Activated CD4-positive, alpha-beta T cell treated with anti-CD3 and anti-CD28 coated beads for 24 hours (primary cell): ENCODE results near the gene SLC25A13.
"Not testable (repeated sequence)": the region's sequence is repeated elsewhere in the genome, so short reads cannot be mapped to it uniquely, and the experiment has no call there.

Experiments used
- DNase-seq, 2 donors: peaks; one replicate each; pipeline ENCODE4 v3.0.0-alpha.2; 2020; ENCODE audit warnings: low read depth in 2 of 2

Gene SLC25A13

GRCh38 chr7:96321658-96322372 lies at the start of gene SLC25A13:
TSS of gene SLC25A13 (minus strand) at chr7:96322098. CDS start at chr7:96321956, 142 bp downstream.
- peak; percentile 43 to 51 for DNase-seq

- DNase-seq, result not testable (repeated sequence)
These were observed 44.0 kb upstream of the SLC25A13 start for GRCh38 chr7:96365916-96366315.

- no peak for DNase-seq
These were observed 39.4 kb upstream of the SLC25A13 start for GRCh38 chr7:96361116-96361857.

GRCh38 chr7:96359876-96360275 lies 38.0 kb upstream of the SLC25A13 start:
- DNase-seq, result no peak

- DNase-seq, result not testable (repeated sequence)
These were observed 36.5 kb upstream of the SLC25A13 start for GRCh38 chr7:96358236-96358971.

- DNase-seq, result no peak
These were observed 34.1 kb upstream of the SLC25A13 start for GRCh38 chr7:96355990-96356506.

- DNase-seq, result no peak
These were observed 33.0 kb upstream of the SLC25A13 start for GRCh38 chr7:96354881-96355280.

GRCh38 chr7:96349572-96349971 lies 27.7 kb upstream of the SLC25A13 start:
- no peak for DNase-seq

GRCh38 chr7:96347471-96347870 lies 25.6 kb upstream of the SLC25A13 start:
- no peak for DNase-seq

GRCh38 chr7:96346293-96346953 lies 24.5 kb upstream of the SLC25A13 start:
- DNase-seq, result no peak

- no peak for DNase-seq
These were observed 22.3 kb upstream of the SLC25A13 start for GRCh38 chr7:96344236-96344635.

GRCh38 chr7:96342049-96342448 lies 20.2 kb upstream of the SLC25A13 start:
- DNase-seq, result no peak

GRCh38 chr7:96337519-96337918 lies 15.6 kb upstream of the SLC25A13 start:
- DNase-seq, result no peak

GRCh38 chr7:96332325-96332724 lies 10.4 kb upstream of the SLC25A13 start:
- DNase-seq, result no peak

- no peak for DNase-seq
These were observed 9.9 kb upstream of the SLC25A13 start for GRCh38 chr7:96331775-96332174.

- DNase-seq, result no peak
These were observed 9.3 kb upstream of the SLC25A13 start for GRCh38 chr7:96331233-96331632.

- no peak for DNase-seq
These were observed 8.3 kb upstream of the SLC25A13 start for GRCh38 chr7:96330193-96330592.

GRCh38 chr7:96329241-96329640 lies 7.3 kb upstream of the SLC25A13 start:
- DNase-seq, result no peak

GRCh38 chr7:96328016-96328415 lies 6.1 kb upstream of the SLC25A13 start:
- no peak for DNase-seq

GRCh38 chr7:96327429-96327828 lies 5.5 kb upstream of the SLC25A13 start:
- DNase-seq, result no peak

- DNase-seq, result not testable (repeated sequence)
These were observed 4.9 kb upstream of the SLC25A13 start for GRCh38 chr7:96326752-96327151.
